ENCODE data around the gene PTPN12. TPM values are rescaled to one million over a fixed set of nuclear protein-coding genes. Genes with fewer than 3 reads are reported as not detected.

Gene PTPN12
- total RNA-seq, 1 donor from 2014 or later, result 114 TPM

DNA sequence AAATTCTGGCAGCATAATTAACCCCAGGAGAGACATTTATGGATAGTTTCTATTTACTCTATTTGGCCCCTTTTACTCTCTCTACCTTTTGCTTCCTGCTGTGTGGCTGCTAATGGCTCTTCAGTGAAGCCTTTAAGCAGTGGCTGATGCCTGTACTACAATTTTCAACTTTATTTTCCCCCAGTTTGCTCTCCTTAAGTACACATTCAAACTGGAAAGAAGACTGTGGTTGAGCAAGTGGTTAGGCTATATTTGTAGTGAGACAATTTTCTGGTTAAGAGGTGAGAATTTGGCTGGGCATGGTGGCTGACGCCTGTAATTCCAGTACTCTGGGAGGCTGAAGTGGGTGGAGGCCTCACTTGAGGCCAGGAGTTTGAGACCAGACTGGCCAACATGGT, 150.7 kb downstream of the PTPN12 start:
- Mint-ChIP-seq H3K9me3 (peaks cover 3% of the 10 kb centered on the region), H3K36me3 (peaks cover 21% of the 10 kb centered on the region), H3K4me3 (no peak overlapping the region), H3K27ac (peak overlapping the region; percentile 76), H3K4me1 (peaks cover 24% of the 10 kb centered on the region), H3K27me3 (ENCODE audit: low read depth) (no peaks in the 10 kb centered on the region)
- TF ChIP-seq, protein P1, sequence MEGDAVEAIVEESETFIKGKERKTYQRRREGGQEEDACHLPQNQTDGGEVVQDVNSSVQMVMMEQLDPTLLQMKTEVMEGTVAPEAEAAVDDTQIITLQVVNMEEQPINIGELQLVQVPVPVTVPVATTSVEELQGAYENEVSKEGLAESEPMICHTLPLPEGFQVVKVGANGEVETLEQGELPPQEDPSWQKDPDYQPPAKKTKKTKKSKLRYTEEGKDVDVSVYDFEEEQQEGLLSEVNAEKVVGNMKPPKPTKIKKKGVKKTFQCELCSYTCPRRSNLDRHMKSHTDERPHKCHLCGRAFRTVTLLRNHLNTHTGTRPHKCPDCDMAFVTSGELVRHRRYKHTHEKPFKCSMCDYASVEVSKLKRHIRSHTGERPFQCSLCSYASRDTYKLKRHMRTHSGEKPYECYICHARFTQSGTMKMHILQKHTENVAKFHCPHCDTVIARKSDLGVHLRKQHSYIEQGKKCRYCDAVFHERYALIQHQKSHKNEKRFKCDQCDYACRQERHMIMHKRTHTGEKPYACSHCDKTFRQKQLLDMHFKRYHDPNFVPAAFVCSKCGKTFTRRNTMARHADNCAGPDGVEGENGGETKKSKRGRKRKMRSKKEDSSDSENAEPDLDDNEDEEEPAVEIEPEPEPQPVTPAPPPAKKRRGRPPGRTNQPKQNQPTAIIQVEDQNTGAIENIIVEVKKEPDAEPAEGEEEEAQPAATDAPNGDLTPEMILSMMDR (IDR thresholded peaks at IDR 0.05; ENCODE audit: unreplicated experiment), result no peak
- no peak for DNase-seq (ENCODE audit: low spot score in 2 of 2, unreplicated experiment in 2 of 2)

Other genes with a start within 250 kb of the PTPN12 start
- 18.4 to 19.8 TPM (median 19.6 TPM) in 3 replicates for gene GSAP, start 120.9 kb upstream of the PTPN12 start, total RNA-seq
- 23.4 to 26.7 TPM (median 26.5 TPM) in 3 replicates for gene RSBN1L, start 159.2 kb downstream of the PTPN12 start, total RNA-seq

Data from mesothelial cell of epicardium (in vitro differentiated cells).